Hindlimb muscle (tissue), 1 donor: ENCODE measurements around the gene UGT1A4. TPM values are rescaled to one million over a fixed set of nuclear protein-coding genes. Genes with fewer than 3 reads are reported as not detected.

Experiments used
- DNase-seq: peaks from one replicate; pipeline ENCODE4 v3.0.0-alpha.2; 2013
- polyA plus RNA-seq: library from polyadenylated mRNA; unstranded; fragments of 120-200 nt; gene quantifications from one replicate; pipeline ENCODE4 v1.2.1, GENCODE V29; 2013; ENCODE audit not compliant: insufficient read length

The UGT1A4 gene
- polyA plus RNA-seq: not detected

GRCh38 chr2:233718552-233718951, at the start of gene UGT1A4:
Gene UGT1A4, plus strand, starts transcription at chr2:233718736. Its CDS starts 85 bp downstream, at chr2:233718821.
- no peak for DNase-seq

GRCh38 chr2:233671290-233672161, 47.0 kb upstream of the UGT1A4 start, which contains the start of gene UGT1A9:
Gene UGT1A9, plus strand, starts transcription at chr2:233671898. Its CDS starts 37 bp downstream, at chr2:233671935.
- no peak for DNase-seq

- no peak for DNase-seq
These were observed 45.6 kb upstream of the UGT1A4 start for GRCh38 chr2:233672886-233673285.

- no peak for DNase-seq
These were observed 44.6 kb upstream of the UGT1A4 start for GRCh38 chr2:233673896-233674295.

GRCh38 chr2:233674314-233674713, 44.2 kb upstream of the UGT1A4 start:
- DNase-seq: no peak

GRCh38 chr2:233674995-233675394, 43.5 kb upstream of the UGT1A4 start:
- DNase-seq: no peak

GRCh38 chr2:233676046-233676445, 42.5 kb upstream of the UGT1A4 start:
- no peak for DNase-seq

- DNase-seq: no peak
These were observed 39.3 kb upstream of the UGT1A4 start for GRCh38 chr2:233679196-233679595.

- DNase-seq: no peak
These were observed 38.0 kb upstream of the UGT1A4 start for GRCh38 chr2:233680361-233681045.

- no peak for DNase-seq
These were observed 36.9 kb upstream of the UGT1A4 start, which contains the start of gene UGT1A7 for GRCh38 chr2:233681521-233682099. Gene UGT1A7, plus strand, starts transcription at chr2:233681901. Its CDS starts 37 bp downstream, at chr2:233681938.

GRCh38 chr2:233684640-233685039, 33.9 kb upstream of the UGT1A4 start:
- no peak for DNase-seq

GRCh38 chr2:233686928-233687327, 31.6 kb upstream of the UGT1A4 start:
- DNase-seq: no peak

- no peak for DNase-seq
These were observed 30.2 kb upstream of the UGT1A4 start for GRCh38 chr2:233688341-233688740.

GRCh38 chr2:233689031-233689430, 29.5 kb upstream of the UGT1A4 start:
- no peak for DNase-seq

GRCh38 chr2:233689501-233689900, 29.0 kb upstream of the UGT1A4 start:
- no peak for DNase-seq

- DNase-seq: no peak
These were observed 28.1 kb upstream of the UGT1A4 start for GRCh38 chr2:233690444-233690843.

GRCh38 chr2:233691443-233692433, 26.8 kb upstream of the UGT1A4 start:
- DNase-seq: no peak

GRCh38 chr2:233692648-233693047, 25.9 kb upstream of the UGT1A4 start, which contains the start of gene UGT1A6:
Gene UGT1A6, plus strand, starts transcription at chr2:233692890. Its CDS starts 115 bp downstream, at chr2:233693005.
- no peak for DNase-seq

- no peak for DNase-seq
These were observed 24.6 kb upstream of the UGT1A4 start for GRCh38 chr2:233693963-233694362.

GRCh38 chr2:233698740-233699139, 19.8 kb upstream of the UGT1A4 start:
- no peak for DNase-seq

GRCh38 chr2:233699424-233700027, 19.0 kb upstream of the UGT1A4 start:
- DNase-seq: no peak
